Type B pancreatic cell (in vitro differentiated cells): Measurements from ENCODE around the gene NR1I3. TPM values are rescaled to one million over a fixed set of nuclear protein-coding genes. Genes with fewer than 3 reads are reported as not detected.
"Not testable (repeated sequence)": the region's sequence is repeated elsewhere in the genome, so short reads cannot be mapped to it uniquely, and the experiment has no call there.

Source experiments
- DNase-seq: peaks from one replicate; pipeline ENCODE4 v3.0.0; 2021; ENCODE audit warnings: mixed read lengths; ENCODE audit not compliant: unreplicated experiment; ENCODE audit errors: extremely low spot score
- H3K27ac Mint-ChIP-seq: 2 replicates; pipeline ENCODE4 v1.8.0; 2021; ENCODE audit warnings: mild to moderate bottlenecking, mixed read lengths
- H3K27me3 Mint-ChIP-seq: 2 replicates; pipeline ENCODE4 v1.8.0; 2021; ENCODE audit warnings: mixed read lengths
- H3K36me3 Mint-ChIP-seq: 2 replicates; pipeline ENCODE4 v1.8.0; 2021; ENCODE audit warnings: mixed read lengths
- H3K4me1 Mint-ChIP-seq: one replicate; pipeline ENCODE4 v1.8.0; 2021; ENCODE audit warnings: mixed read lengths; ENCODE audit not compliant: unreplicated experiment
- H3K4me3 Mint-ChIP-seq: 2 replicates; pipeline ENCODE4 v1.8.0; 2021; ENCODE audit warnings: mild to moderate bottlenecking, mixed read lengths
- H3K9me3 Mint-ChIP-seq: 2 replicates; pipeline ENCODE4 v1.8.0; 2021; ENCODE audit warnings: mixed read lengths
- CTCF ChIP-seq: fragments of 200-600 bp; sonication (generic); conservative IDR thresholded peaks from 2 replicates; pipeline ENCODE4 v1.5.0; 2021; ENCODE audit warnings: antibody characterized with exemption, mild to moderate bottlenecking
- total RNA-seq: library from RNA; stranded (reverse); gene quantifications from 2 replicates; pipeline ENCODE4 v1.2.1, GENCODE V29; 2021; ENCODE audit warnings: low replicate concordance

Gene NR1I3
- total RNA-seq, 1 donor from 2014 or later = not detected

- no peak for DNase-seq
- no peak for TF ChIP-seq CTCF
- Mint-ChIP-seq H3K4me1 (peaks cover 22% of the 10 kb centered on the region), H3K9me3 (peaks cover 8% of the 10 kb centered on the region), H3K27ac (no peak overlapping the region), H3K27me3 (peaks cover 49% of the 10 kb centered on the region), H3K36me3 (peaks cover 5% of the 10 kb centered on the region), H3K4me3 (peak overlapping the region; percentile 44)
Observed at GRCh38 chr1:161261261-161262235, 23.5 kb upstream of the NR1I3 start.

DNA sequence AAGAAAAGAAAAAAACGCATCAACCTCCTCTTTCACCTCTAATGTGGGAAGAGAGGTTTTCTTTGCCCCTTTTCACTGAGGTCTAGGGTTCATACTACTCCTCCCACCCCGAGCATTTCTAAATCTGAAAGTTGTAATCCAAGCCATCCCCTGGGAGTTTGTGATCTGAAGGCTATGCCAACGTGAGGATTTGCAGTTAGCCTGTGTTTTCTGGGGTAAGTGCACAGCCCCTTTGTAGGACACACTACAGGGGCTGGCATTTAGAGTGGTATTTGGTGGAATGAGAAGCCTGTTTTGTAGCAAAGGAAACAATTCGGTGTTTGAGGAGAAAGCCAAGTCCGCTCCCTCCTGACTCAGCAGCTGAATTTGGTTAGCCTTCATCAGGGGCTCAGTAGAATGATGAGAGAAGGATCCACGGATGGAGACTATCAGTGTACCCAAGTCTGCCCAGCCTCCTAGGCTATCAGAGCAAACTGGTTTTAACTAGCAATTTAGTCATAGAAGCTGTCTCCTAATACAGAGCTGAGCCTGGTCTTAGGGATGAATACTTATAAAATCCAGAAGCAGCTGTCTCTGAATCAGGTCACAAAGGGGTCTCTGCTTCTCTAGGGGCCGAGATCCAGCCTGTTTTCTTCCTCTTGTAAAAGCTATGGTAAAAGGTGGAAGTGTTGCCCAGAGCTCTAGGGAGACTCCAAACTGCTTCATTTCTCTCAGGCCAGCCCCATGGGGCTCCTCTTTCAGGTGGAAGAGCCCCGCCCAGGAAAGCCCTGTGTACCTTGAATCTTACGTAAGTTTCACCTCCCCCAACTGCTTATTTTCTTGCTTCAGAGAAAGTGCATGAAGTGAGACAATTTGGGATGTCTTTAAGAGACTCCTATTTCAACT, 22.6 kb upstream of the NR1I3 start:
- Mint-ChIP-seq H3K4me1 (peaks cover 18% of the 10 kb centered on the region), H3K36me3 (peaks cover 8% of the 10 kb centered on the region), H3K9me3 (peaks cover 12% of the 10 kb centered on the region), H3K4me3 (peak overlapping the region; percentile 51), H3K27me3 (peaks cover 51% of the 10 kb centered on the region), H3K27ac (no peak overlapping the region)
- no peak for DNase-seq
- no peak for TF ChIP-seq CTCF

DNA sequence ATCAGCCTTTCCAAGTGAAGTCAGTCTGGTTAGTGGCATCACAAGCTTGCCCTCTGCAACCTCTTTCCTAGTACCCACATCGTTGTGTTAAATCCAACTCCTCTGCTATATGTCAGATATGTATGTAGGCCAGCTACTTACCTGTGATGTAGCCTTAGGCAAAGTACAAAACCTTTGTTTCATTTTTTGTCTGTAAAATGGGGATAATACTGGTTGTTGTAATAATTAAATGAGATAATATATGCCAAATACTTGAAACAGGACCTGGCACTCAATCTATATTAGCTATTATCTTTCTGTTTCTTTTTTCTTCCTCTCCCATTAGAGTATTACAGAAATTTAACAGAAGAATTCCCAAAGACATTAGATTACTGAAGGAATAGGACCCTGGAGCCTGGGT, 21.8 kb upstream of the NR1I3 start:
- Mint-ChIP-seq H3K4me3 (peak overlapping the region; percentile 82), H3K27me3 (peaks cover 53% of the 10 kb centered on the region), H3K4me1 (peaks cover 18% of the 10 kb centered on the region), H3K27ac (peak overlapping the region; percentile 55), H3K36me3 (peaks cover 8% of the 10 kb centered on the region), H3K9me3 (peaks cover 12% of the 10 kb centered on the region)
- no peak for TF ChIP-seq CTCF
- no peak for DNase-seq

DNA sequence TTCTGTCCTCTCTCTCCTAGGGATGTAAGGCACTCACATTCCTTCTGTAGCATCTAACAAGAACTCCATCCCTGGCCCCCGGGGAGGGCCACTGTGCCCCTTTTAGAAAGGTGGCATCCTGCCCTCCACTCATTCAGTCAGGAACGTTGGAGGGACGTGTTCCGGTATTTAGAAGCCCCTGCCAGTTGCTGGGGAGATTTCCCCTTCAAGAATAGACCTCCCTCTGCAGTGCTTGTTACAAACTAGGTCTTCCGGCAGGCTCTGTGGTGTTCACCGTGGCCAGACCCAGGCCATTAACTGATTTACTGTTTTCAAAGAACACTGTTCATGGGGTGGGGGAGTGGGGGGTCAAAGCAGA, 21.3 kb upstream of the NR1I3 start:
- peak overlapping the region; percentile 82 for H3K4me3 Mint-ChIP-seq
- H3K4me1 Mint-ChIP-seq = peaks cover 18% of the 10 kb centered on the region
- H3K27me3 Mint-ChIP-seq = peaks cover 53% of the 10 kb centered on the region
- no peak for TF ChIP-seq CTCF
- peak overlapping the region; percentile 55 for H3K27ac Mint-ChIP-seq
- peaks cover 12% of the 10 kb centered on the region for H3K9me3 Mint-ChIP-seq
- H3K36me3 Mint-ChIP-seq = peaks cover 8% of the 10 kb centered on the region
- DNase-seq = no peak

DNA sequence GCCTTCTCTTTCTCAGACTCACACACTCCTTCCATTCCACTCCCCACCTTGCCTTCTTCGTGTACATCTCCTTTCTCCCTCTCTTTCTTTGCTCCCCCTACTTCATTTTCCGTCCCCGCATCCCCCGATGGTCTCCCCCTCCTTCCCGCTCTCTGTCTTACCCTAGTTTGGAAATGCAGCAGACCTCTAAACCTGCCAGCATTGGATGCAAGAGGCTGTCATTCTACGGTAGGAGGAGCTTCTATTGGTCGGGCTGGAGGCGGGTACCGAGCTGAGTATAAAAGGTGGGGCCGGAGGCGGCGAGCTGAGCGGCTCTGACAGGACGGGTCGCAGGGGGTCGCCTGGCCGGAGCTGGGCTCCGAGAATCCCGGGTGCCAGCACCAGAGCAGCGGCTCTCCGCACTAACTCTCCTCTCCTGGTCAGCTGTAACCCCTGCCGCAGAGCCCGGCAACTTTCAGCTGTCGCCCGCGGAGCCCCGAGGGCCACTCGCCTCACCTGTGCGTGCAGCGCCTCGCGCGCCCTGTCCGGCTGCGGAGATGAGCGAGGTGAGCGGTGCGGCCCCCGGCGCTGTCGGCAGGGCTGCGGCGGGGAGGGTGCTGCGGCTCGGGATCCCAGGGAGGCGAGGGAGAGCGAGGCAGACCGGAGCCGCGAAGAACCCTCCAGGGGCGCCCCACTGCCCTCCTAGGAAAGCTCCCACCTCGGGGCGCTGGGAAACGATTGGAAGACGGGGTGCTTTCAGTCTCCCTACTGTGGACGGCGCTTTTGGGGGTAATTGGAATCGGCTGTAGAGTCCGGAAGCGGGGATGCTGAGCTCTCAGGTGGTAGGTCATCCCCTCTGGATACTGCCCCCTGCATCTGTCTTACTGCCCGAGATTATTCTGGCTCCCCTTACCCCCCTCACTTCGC, 20.7 kb upstream of the NR1I3 start, which contains the start of gene PCP4L1:
Gene PCP4L1, plus strand, starts transcription at position 307 of the 906 bp plus-strand sequence. Its CDS starts 230 bp downstream, at position 537.
- H3K36me3 Mint-ChIP-seq = peaks cover 8% of the 10 kb centered on the region
- H3K27ac Mint-ChIP-seq = peak within 1 kb of the TSS; percentile 69
- H3K27me3 Mint-ChIP-seq = peaks cover 53% of the 10 kb centered on the region
- H3K4me1 Mint-ChIP-seq = peaks cover 18% of the 10 kb centered on the region
- DNase-seq = peak; percentile 78
- H3K9me3 Mint-ChIP-seq = peaks cover 12% of the 10 kb centered on the region
- TF ChIP-seq CTCF = no peak
- H3K4me3 Mint-ChIP-seq = peak within 1 kb of the TSS; percentile 82

- H3K4me3 Mint-ChIP-seq = peak overlapping the region; percentile 59
- H3K36me3 Mint-ChIP-seq, DNase-seq: not testable (repeated sequence)
- peaks cover 12% of the 10 kb centered on the region for H3K9me3 Mint-ChIP-seq
- peaks cover 50% of the 10 kb centered on the region for H3K27me3 Mint-ChIP-seq
- peak overlapping the region; percentile 74 for H3K27ac Mint-ChIP-seq
- peaks cover 18% of the 10 kb centered on the region for H3K4me1 Mint-ChIP-seq
Observed at GRCh38 chr1:161257109-161257508, 19.1 kb upstream of the NR1I3 start.

DNA sequence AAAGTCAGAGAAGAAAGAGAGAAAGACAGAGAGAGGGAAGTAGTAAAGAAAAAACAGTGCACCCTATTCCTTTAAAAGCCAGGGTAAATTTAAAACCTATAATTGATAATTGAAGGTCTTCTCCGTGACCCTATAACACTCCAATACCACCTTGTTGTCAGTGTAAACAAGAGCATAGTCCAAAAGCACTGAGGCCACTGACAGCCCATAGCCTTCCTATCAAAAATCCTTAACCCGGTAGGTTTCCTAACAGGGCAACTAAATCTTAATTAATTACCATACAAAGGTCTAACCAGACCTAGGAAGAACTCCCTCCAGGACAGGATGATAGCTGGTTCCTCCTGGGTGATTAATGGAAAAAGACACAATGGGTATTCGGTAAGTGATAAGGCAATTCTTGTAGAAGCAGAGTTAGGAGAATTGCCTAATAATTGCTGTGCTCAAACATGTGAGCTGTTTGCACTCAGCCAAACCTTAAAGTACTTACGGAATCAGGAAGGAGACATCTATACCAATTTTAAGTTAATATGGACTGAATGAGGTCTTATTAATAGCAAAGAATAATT, 18.0 kb upstream of the NR1I3 start:
- Mint-ChIP-seq H3K27ac (peak overlapping the region; percentile 74), H3K4me3 (peak overlapping the region; percentile 80), H3K9me3 (peaks cover 12% of the 10 kb centered on the region), H3K4me1 (peaks cover 12% of the 10 kb centered on the region), H3K27me3 (peaks cover 40% of the 10 kb centered on the region)
- not testable (repeated sequence) for DNase-seq, H3K36me3 Mint-ChIP-seq
